Calu3 (cell line): ENCODE measurements around the gene SLC40A1. TPM values are rescaled to one million over a fixed set of nuclear protein-coding genes. Genes with fewer than 3 reads are reported as not detected.

Experiments
- BruUV-seq: library from RNA; stranded (reverse); fragments of 400-500 nt; replicated peaks from 2 replicates; lab custom pipeline; 2021; lab: Mats Ljungman, UMichigan
- CTCF ChIA-PET: fragments of 300-600 bp; sonication (Branson Sonifier 250); formaldehyde crosslinking; loops from one replicate; lab custom pipeline; 2022; ENCODE audit warnings: antibody characterized with exemption; lab: Charles Lee
- DNase-seq: peaks from one replicate; pipeline ENCODE4 v3.0.0; 2022
- H3K27ac Mint-ChIP-seq: one replicate; pipeline ENCODE4 v1.8.0; 2022; ENCODE audit warnings: mixed read lengths; ENCODE audit not compliant: unreplicated experiment
- H3K27me3 Mint-ChIP-seq: one replicate; pipeline ENCODE4 v1.8.0; 2022; ENCODE audit warnings: mixed read lengths; ENCODE audit not compliant: unreplicated experiment
- H3K36me3 Mint-ChIP-seq: one replicate; pipeline ENCODE4 v1.8.0; 2022; ENCODE audit warnings: mild to moderate bottlenecking, moderate library complexity, mixed read lengths; ENCODE audit not compliant: insufficient read depth, unreplicated experiment
- H3K4me1 Mint-ChIP-seq: one replicate; pipeline ENCODE4 v1.8.0; 2022; ENCODE audit warnings: mild to moderate bottlenecking, low read depth, mixed read lengths; ENCODE audit not compliant: unreplicated experiment
- H3K4me3 Mint-ChIP-seq: one replicate; pipeline ENCODE4 v1.8.0; 2022; ENCODE audit warnings: mild to moderate bottlenecking, low read depth, moderate library complexity, mixed read lengths; ENCODE audit not compliant: unreplicated experiment
- H3K9me3 Mint-ChIP-seq: one replicate; pipeline ENCODE4 v1.8.0; 2022; ENCODE audit warnings: low read depth, mixed read lengths; ENCODE audit not compliant: unreplicated experiment
- intact Hi-C: fragments of 100-400 bp; cut with micrococcal nuclease; formaldehyde crosslinking; loops from one replicate; pipeline ENCODE4 v1.10.0; 2022; ENCODE audit not compliant: unreplicated experiment
- total RNA-seq: library from RNA; stranded (reverse); gene quantifications from 2 replicates; pipeline ENCODE4 v1.2.3, GENCODE V29; 2022
- TF ChIP-seq, protein P1 (sequence below): fragments of 200-600 bp; IDR thresholded peaks from one replicate; pipeline ENCODE4 v1.8.0; 2022; ENCODE audit warnings: antibody characterized with exemption; ENCODE audit not compliant: unreplicated experiment

The SLC40A1 gene
- total RNA-seq, 1 experiment from 2014 or later, result 37.6 TPM

DNA sequence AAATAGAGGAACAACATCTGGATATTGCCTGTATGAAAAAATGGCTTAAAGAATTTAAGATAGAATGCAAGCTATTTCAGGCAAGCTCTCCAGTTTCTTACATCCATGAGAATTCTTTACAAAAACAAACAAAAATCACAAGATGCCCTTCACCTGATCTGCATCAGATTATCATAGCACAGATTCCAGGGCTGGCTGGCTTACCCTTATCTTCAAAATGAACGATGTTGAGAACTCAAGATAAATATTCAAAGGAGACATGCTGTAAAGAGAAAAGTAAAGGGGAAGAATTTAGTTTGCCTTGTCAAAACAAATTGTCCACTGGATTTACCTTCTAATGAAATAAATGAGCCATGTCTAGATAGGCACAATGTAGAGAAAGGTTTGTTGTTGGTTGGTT is 18.7 kb upstream of the SLC40A1 start:
- Mint-ChIP-seq H3K9me3 (no peaks in the 10 kb centered on the region), H3K27me3 (no peaks in the 10 kb centered on the region), H3K4me3 (no peak overlapping the region), H3K4me1 (peaks cover 12% of the 10 kb centered on the region), H3K36me3 (no peaks in the 10 kb centered on the region), H3K27ac (no peak overlapping the region)
- intact Hi-C loops, result no loop called here
- no TSS peak for BruUV-seq
- TF ChIP-seq, protein P1, sequence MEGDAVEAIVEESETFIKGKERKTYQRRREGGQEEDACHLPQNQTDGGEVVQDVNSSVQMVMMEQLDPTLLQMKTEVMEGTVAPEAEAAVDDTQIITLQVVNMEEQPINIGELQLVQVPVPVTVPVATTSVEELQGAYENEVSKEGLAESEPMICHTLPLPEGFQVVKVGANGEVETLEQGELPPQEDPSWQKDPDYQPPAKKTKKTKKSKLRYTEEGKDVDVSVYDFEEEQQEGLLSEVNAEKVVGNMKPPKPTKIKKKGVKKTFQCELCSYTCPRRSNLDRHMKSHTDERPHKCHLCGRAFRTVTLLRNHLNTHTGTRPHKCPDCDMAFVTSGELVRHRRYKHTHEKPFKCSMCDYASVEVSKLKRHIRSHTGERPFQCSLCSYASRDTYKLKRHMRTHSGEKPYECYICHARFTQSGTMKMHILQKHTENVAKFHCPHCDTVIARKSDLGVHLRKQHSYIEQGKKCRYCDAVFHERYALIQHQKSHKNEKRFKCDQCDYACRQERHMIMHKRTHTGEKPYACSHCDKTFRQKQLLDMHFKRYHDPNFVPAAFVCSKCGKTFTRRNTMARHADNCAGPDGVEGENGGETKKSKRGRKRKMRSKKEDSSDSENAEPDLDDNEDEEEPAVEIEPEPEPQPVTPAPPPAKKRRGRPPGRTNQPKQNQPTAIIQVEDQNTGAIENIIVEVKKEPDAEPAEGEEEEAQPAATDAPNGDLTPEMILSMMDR, result no peak
- no peak for DNase-seq
- CTCF ChIA-PET, result interaction anchor here (1.0 kb wide), 1 partner anchor 16 kb away, joined by 3 read pairs; no protein-coding TSS in a partner anchor

- peaks cover 9% of the 10 kb centered on the region for H3K4me1 Mint-ChIP-seq
- no peaks in the 10 kb centered on the region for H3K36me3 Mint-ChIP-seq
- no peak overlapping the region for H3K4me3 Mint-ChIP-seq
- no peaks in the 10 kb centered on the region for H3K27me3 Mint-ChIP-seq
- CTCF ChIA-PET, result no interaction called here
- no peak for DNase-seq
- BruUV-seq, result no TSS peak
- no peaks in the 10 kb centered on the region for H3K9me3 Mint-ChIP-seq
- H3K27ac Mint-ChIP-seq, result no peak overlapping the region
- intact Hi-C loops, result no loop called here
- TF ChIP-seq, protein P1, result no peak
These were observed 14.8 kb upstream of the SLC40A1 start for GRCh38 chr2:189595417-189595816.

DNA sequence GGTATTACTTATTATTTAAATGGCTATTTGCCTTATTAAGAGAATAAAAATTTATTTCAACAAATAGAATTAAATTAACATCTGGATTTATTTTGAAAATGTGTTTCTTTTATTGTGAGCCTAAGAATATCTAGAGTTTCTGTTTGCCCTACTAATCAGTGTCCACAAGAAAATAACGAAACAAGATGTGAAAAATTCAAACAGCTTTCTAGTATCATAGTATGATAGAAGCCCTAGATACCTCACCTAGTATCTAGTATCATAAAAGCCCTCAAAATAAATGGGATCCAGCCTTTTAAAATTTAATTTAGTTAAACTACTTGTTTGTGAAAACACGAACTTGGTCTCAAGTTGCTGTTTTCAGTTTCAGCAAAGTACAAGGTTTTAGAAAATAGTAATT is 13.7 kb upstream of the SLC40A1 start:
- H3K4me1 Mint-ChIP-seq, result no peaks in the 10 kb centered on the region
- TF ChIP-seq, protein P1, result no peak
- intact Hi-C loops, result no loop called here
- no TSS peak for BruUV-seq
- H3K36me3 Mint-ChIP-seq, result no peaks in the 10 kb centered on the region
- no peaks in the 10 kb centered on the region for H3K9me3 Mint-ChIP-seq
- no peak for DNase-seq
- CTCF ChIA-PET, result no interaction called here
- H3K27ac Mint-ChIP-seq, result no peak overlapping the region
- H3K27me3 Mint-ChIP-seq, result no peaks in the 10 kb centered on the region
- no peak overlapping the region for H3K4me3 Mint-ChIP-seq

DNA sequence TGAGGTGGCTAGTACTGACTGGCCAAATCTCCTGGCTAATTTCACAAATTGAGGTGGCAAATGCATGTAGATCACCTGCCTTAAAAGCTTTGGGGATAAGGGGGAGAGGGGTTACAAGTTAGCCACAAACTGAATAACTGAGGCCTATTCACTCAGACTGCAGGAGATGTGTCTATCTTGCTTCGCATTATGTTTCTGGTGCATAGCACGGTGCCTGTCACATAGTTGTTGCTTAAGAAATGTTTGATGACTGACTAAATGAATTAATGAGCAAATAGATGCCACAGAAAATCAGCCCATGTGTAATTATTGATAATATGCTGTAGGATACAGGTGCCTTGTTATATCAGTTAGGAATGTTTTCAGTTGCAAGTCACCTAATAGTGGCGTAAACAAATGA is 12.5 kb upstream of the SLC40A1 start:
- Mint-ChIP-seq H3K27me3 (no peaks in the 10 kb centered on the region), H3K36me3 (no peaks in the 10 kb centered on the region), H3K4me1 (no peaks in the 10 kb centered on the region), H3K27ac (no peak overlapping the region), H3K4me3 (no peak overlapping the region), H3K9me3 (no peaks in the 10 kb centered on the region)
- no TSS peak for BruUV-seq
- intact Hi-C loops, result no loop called here
- TF ChIP-seq, protein P1, result no peak
- DNase-seq, result no peak
- CTCF ChIA-PET, result no interaction called here
